Fibroblast of the aortic adventitia (primary cell): ENCODE data around the gene NSFL1C. TPM values are rescaled to one million over a fixed set of nuclear protein-coding genes. Genes with fewer than 3 reads are reported as not detected.

Source experiments
- DNase-seq: peaks from one replicate; pipeline ENCODE4 v3.0.0-alpha.2; 2010; ENCODE audit warnings: low read depth
- H3K4me3 ChIP-seq: 2 replicates; pipeline ENCODE4 v1.5.1; 2011; ENCODE audit warnings: low read depth, mild to moderate bottlenecking, control low read depth, low read length, moderate library complexity
- CTCF ChIP-seq: IDR thresholded peaks from 2 replicates; pipeline ENCODE4 v1.5.1; 2011; ENCODE audit warnings: mild to moderate bottlenecking, low read length, control low read depth, inconsistent platforms; ENCODE audit not compliant: insufficient read depth
- total RNA-seq: library from RNA; depleted of rRNA; stranded (reverse); fragments of >200 nt; gene quantifications from 2 replicates; pipeline ENCODE4 v1.2.3, GENCODE V29; 2012; ENCODE audit warnings: low replicate concordance

NSFL1C gene
- total RNA-seq, 1 donor, result 26.9 TPM

DNA sequence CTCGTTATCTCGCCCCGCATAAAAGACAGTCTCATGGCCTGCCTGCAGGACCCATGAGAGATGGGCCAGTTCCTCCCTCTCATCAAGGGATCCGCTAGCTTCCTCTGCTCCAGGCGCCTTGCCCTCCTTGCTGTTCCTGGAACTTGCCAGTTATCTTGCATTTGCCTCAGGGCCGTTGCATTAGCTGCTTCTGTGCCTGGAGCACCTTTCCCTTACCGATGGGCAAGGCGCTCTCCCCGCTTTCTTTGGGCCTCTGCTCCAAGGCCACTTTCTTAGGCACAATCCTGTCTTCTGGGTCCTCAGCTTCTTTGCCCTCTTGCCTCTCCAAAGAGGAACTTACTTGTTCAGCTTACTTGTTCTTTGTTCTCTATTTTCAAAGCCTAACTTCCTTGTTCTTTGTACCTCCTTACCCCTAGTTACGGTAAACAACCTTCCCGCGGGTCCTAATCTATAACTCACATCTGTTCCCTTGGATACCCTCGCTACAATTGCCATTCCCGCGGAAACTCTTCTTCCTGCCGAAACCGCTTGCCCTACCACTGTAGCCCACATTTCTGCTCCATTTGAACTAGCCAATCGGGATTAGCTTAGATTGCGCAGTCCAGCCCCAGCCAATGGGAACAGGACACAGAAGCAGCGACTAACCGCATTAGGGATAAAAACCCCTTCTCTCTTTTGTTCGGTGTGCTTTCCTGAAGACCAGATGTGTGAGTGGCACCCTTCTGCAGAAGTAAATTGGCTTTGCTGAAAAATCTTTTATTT lies 887 bp upstream of the NSFL1C start:
- DNase-seq, result no peak
- TF ChIP-seq CTCF, result no peak
- no peak overlapping the region for H3K4me3 ChIP-seq

GRCh38 chr20:1467082-1467354 lies 369 bp upstream of the NSFL1C start:
- TF ChIP-seq CTCF, result no peak
- H3K4me3 ChIP-seq, result peak overlapping the region; percentile 36
- DNase-seq, result no peak

- no peak for TF ChIP-seq CTCF
- peak; percentile 21 for DNase-seq
- peak overlapping the region; percentile 90 for H3K4me3 ChIP-seq
Observed at GRCh38 chr20:1465470-1466210, 1.0 kb downstream of the NSFL1C start.

- no peak for TF ChIP-seq CTCF
- no peak overlapping the region for H3K4me3 ChIP-seq
- DNase-seq, result no peak
Observed at GRCh38 chr20:1463971-1464570, 2.6 kb downstream of the NSFL1C start.

- TF ChIP-seq CTCF, result no peak
- H3K4me3 ChIP-seq, result no peak overlapping the region
- DNase-seq, result no peak
Observed at GRCh38 chr20:1462834-1463233, 3.8 kb downstream of the NSFL1C start.

GRCh38 chr20:1462001-1462400 lies 4.6 kb downstream of the NSFL1C start:
- H3K4me3 ChIP-seq, result no peak overlapping the region
- no peak for TF ChIP-seq CTCF
- no peak for DNase-seq
